Spleen (tissue), 11 donors: ENCODE results near the gene SPA17. TPM values are rescaled to one million over a fixed set of nuclear protein-coding genes. Genes with fewer than 3 reads are reported as not detected.

Source experiments
- DNase-seq: peaks from one replicate; pipeline ENCODE4 v3.0.0-alpha.2; 2020
- H3K27ac ChIP-seq, 8 donors: fragments of 200-600 bp; sonication (generic) in 7 of 8; 1 replicate in 4 of 8; 2 replicates in 4 of 8; pipeline versions ENCODE4 v1.5.0 to v1.8.0; 2016 to 2021; ENCODE audit warnings: inconsistent platforms in 4 of 8, mild to moderate bottlenecking in 4 of 8, moderate library complexity in 1 of 8
- H3K27me3 ChIP-seq, 7 donors: fragments of 200-600 bp; sonication (generic) in 6 of 7; replicated peaks in 1 of 7; 1 replicate in 4 of 7; 2 replicates in 3 of 7; pipeline versions ENCODE4 v1.5.0 to v1.8.0; 2016 to 2021; ENCODE audit warnings: inconsistent platforms in 3 of 7, mild to moderate bottlenecking in 1 of 7
- H3K36me3 ChIP-seq, 6 donors: fragments of 200-600 bp; sonication (generic) in 5 of 6; 1 replicate in 4 of 6; 2 replicates in 2 of 6; pipeline versions ENCODE4 v1.5.0 to v1.8.0; 2016 to 2021; ENCODE audit warnings: inconsistent platforms in 2 of 6
- H3K4me1 ChIP-seq, 6 donors: fragments of 200-600 bp; sonication (generic) in 5 of 6; 1 replicate in 3 of 6; 2 replicates in 3 of 6; pipeline versions ENCODE4 v1.5.0 to v1.8.0; 2016 to 2021; ENCODE audit warnings: inconsistent platforms in 3 of 6
- H3K4me3 ChIP-seq, 8 donors: fragments of 200-600 bp; sonication (generic) in 7 of 8; 1 replicate in 4 of 8; 2 replicates in 4 of 8; pipeline versions ENCODE4 v1.5.0 to v1.8.0; 2016 to 2021; ENCODE audit warnings: inconsistent platforms in 4 of 8, mild to moderate bottlenecking in 4 of 8, moderate library complexity in 2 of 8
- H3K9me3 ChIP-seq, 8 donors: fragments of 200-600 bp; sonication (generic) in 7 of 8; 1 replicate in 4 of 8; 2 replicates in 4 of 8; pipeline versions ENCODE4 v1.5.0 to v1.8.0; 2016 to 2021; ENCODE audit warnings: inconsistent platforms in 4 of 8
- POLR2A ChIP-seq, 3 donors: fragments of 450-650 bp; IDR thresholded peaks; one replicate each; pipeline ENCODE4 v1.5.1; 2017; ENCODE audit warnings: antibody characterized with exemption in 3 of 3, mild to moderate bottlenecking in 1 of 3
- POLR2AphosphoS5 ChIP-seq, 3 donors: sonication (generic); formaldehyde crosslinking; IDR thresholded peaks; one replicate each; pipeline ENCODE4 v1.5.1; 2017; ENCODE audit warnings: antibody characterized with exemption in 3 of 3
- WGBS, 5 donors: extraction: QIAGEN DNeasy Blood & Tissue Kit in 3 of 5; methylation state at CpG; one replicate each; pipeline versions ENCODE4 v1.1.5 to v1.1.7; 2013 to 2018; 5-methylcytosine and 5-hydroxymethylcytosine counted together
- intact Hi-C: fragments of 100-400 bp; cut with DNase I; formaldehyde crosslinking; loops from one replicate; pipeline ENCODE4 v1.15.0; 2023; ENCODE audit warnings: low total_unique reads
- polyA plus RNA-seq, 3 donors: library from polyadenylated mRNA; stranded (reverse); fragments of 200-250 nt; gene quantifications; one replicate each; pipeline ENCODE4 v1.2.1, GENCODE V29; 2013
- total RNA-seq, 7 donors: library from RNA; depleted of rRNA in 3 of 7; stranded (reverse); fragments of >200 nt in 3 of 7; fragmentation: NEBNext Ultra II Directional in 4 of 7; extraction: Animal tissue kit (Norgen Biotek cat#: 25700) in 4 of 7; gene quantifications; one replicate each; pipeline versions ENCODE4 v1.1.0 to v1.2.1, GENCODE V29; 2016 to 2021
- TF ChIP-seq, protein P1 (sequence below), 11 experiments: fragments of 200-600 bp in 7 of 11; fragments of 450-650 bp in 4 of 11; sonication (generic) in 4 of 11; IDR thresholded peaks in 8 of 11; conservative IDR thresholded peaks in 3 of 11; 1 replicate in 7 of 11; 2 replicates in 4 of 11; pipeline versions ENCODE4 v1.4.0 to v1.8.0; 2016 to 2021; ENCODE audit warnings: antibody characterized with exemption in 11 of 11, inconsistent platforms in 4 of 11, mild to moderate bottlenecking in 1 of 11
- donor health status: healthy with polysubstance abuse.
- donor health status: DM: no; HTN: no; CAD: no; lungs with moderate emphysema.
- donor health status: DM: no; HTN: no; CAD: no.
- donor health status: Bipolar disorder and iron deficiency.
- donor health status: healthy.
- donor health status: DM: no; HTN: no; CAD: no.
- donor health status: DM: yes; HTN: yes; CAD: no.

The SPA17 gene
- total and polyA plus RNA-seq, 10 donors, result 0.34 to 4.8 (median 1.9) TPM

DNA sequence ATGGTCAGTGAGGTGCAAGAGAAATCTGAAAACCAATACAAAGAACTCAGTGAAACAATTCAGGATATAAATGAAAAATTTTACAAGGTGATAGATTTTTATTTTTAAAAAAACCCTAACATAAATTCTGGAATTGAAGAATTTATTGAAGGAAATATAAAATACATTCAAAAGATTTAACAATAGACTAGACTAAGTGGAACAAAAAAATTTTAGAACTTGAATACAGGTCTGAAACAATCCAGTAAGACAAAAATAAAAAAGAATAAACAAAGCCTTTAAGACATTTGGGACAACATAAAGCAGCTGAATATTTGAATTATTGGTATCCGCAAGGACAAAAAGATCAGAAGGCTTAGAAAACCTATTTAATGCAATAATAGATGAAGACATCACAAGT, 8.7 kb downstream of the SPA17 start:
- no peaks in the 10 kb centered on the region for H3K4me1 ChIP-seq
- H3K9me3 ChIP-seq, result peaks cover 0 to 58% (median 45%) of the 10 kb centered on the region in 8 donors
- intact Hi-C loops, result no loop called here
- 95 to 100% (median 100%) methylated on average over 1 of the region's 1 CpG for WGBS, 5 donors
- H3K27me3 ChIP-seq, result no peaks in the 10 kb centered on the region
- DNase-seq, result no peak
- no peak overlapping the region for H3K4me3 ChIP-seq
- H3K27ac ChIP-seq, result no peak overlapping the region
- H3K36me3 ChIP-seq, result no peaks in the 10 kb centered on the region
- TF ChIP-seq, protein P1, sequence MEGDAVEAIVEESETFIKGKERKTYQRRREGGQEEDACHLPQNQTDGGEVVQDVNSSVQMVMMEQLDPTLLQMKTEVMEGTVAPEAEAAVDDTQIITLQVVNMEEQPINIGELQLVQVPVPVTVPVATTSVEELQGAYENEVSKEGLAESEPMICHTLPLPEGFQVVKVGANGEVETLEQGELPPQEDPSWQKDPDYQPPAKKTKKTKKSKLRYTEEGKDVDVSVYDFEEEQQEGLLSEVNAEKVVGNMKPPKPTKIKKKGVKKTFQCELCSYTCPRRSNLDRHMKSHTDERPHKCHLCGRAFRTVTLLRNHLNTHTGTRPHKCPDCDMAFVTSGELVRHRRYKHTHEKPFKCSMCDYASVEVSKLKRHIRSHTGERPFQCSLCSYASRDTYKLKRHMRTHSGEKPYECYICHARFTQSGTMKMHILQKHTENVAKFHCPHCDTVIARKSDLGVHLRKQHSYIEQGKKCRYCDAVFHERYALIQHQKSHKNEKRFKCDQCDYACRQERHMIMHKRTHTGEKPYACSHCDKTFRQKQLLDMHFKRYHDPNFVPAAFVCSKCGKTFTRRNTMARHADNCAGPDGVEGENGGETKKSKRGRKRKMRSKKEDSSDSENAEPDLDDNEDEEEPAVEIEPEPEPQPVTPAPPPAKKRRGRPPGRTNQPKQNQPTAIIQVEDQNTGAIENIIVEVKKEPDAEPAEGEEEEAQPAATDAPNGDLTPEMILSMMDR (IDR thresholded peaks at IDR 0.05 in 8 of 11, conservative IDR thresholded peaks at IDR 0.05 in 3 of 11), result no peak
- TF ChIP-seq POLR2AphosphoS5 (IDR thresholded peaks at IDR 0.05) (no peak), POLR2A (IDR thresholded peaks at IDR 0.05) (no peak)

DNA sequence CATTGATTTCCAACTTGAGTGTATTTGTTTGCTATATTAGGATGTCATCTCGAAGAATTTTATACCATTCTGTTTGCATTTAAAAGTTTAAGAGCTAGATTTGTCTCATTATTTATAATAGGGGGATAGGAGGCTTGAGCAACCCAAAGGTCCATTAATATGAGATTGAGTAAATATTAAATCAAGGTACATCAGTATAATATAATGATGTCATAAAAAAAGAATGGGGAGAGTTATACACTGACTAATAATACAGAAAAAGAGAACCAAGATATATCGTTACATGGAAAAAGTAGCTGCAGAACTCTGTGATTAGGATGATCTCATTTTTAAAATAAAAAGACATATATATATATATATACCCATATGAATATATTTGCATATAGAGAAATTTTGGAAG, 19.4 kb downstream of the SPA17 start:
- no peaks in the 10 kb centered on the region for H3K36me3 ChIP-seq
- no peak for DNase-seq
- H3K9me3 ChIP-seq, result no peaks in the 10 kb centered on the region
- TF ChIP-seq POLR2A (IDR thresholded peaks at IDR 0.05) (no peak), POLR2AphosphoS5 (IDR thresholded peaks at IDR 0.05) (no peak)
- TF ChIP-seq, protein P1 (IDR thresholded peaks at IDR 0.05 in 8 of 11, conservative IDR thresholded peaks at IDR 0.05 in 3 of 11), result no peak
- H3K27me3 ChIP-seq, result no peaks in the 10 kb centered on the region
- H3K4me1 ChIP-seq, result no peaks in the 10 kb centered on the region
- intact Hi-C loops, result no loop called here
- H3K27ac ChIP-seq, result no peak overlapping the region
- WGBS, 5 donors, result 93 to 100% (median 95%) methylated on average over 2 of the region's 2 CpGs
- no peak overlapping the region for H3K4me3 ChIP-seq

DNA sequence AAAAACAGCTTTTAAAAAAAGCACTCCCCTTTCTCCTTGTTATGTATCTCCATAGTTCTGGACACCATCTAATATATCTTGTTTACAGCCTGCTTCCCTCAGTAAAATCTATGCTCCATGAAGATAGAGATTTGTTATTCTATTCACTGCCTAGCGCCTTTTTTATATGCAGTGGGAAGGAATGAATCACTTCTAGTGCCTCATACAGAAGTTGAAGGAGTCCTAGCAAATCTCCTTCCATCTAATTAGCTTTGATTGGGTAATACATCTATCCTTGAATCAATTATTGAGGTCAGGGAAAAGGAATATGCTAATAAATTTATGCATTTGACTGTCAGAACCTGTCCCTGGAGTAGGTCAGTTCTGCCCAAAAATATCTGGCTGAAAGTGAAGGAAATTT, 25.8 kb downstream of the SPA17 start:
- no peaks in the 10 kb centered on the region for H3K36me3 ChIP-seq
- H3K4me1 ChIP-seq, result no peaks in the 10 kb centered on the region
- TF ChIP-seq, protein P1 (IDR thresholded peaks at IDR 0.05 in 8 of 11, conservative IDR thresholded peaks at IDR 0.05 in 3 of 11), result no peak
- TF ChIP-seq POLR2A (IDR thresholded peaks at IDR 0.05) (no peak), POLR2AphosphoS5 (IDR thresholded peaks at IDR 0.05) (no peak)
- H3K27ac ChIP-seq, result no peak overlapping the region
- no peak for DNase-seq
- WGBS, 5 donors, result 72 to 97% (median 77%) methylated on average over 1 of the region's 1 CpG
- peaks cover 0 to 3% (median 0%) of the 10 kb centered on the region in 7 donors for H3K27me3 ChIP-seq
- intact Hi-C loops, result no loop called here
- H3K9me3 ChIP-seq, result peaks cover 0 to 8% (median 0%) of the 10 kb centered on the region in 8 donors
- H3K4me3 ChIP-seq, result no peak overlapping the region

DNA sequence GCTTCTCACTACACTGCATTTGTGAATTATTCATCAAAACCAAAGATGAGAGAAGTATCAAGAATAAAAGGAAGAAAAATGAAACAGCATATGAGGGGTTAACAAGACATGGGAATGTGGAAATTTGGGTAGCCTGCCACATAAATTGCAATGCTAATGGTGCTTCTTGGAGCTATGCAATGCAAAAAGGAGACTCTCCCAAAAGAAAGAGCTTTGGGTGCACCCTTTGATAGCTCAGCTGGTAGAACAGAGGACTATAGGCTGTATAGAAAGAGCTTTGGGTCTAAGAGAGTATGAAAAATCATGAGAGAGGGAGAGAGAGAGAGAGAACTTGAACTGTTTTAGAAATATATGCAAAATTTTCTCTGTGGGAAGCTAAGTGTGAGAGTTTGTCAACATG, 26.3 kb downstream of the SPA17 start:
- H3K4me1 ChIP-seq, result no peaks in the 10 kb centered on the region

More for the DNA sequence above, 26.3 kb downstream of the SPA17 start:
- Histone ChIP-seq H3K36me3 (no peaks in the 10 kb centered on the region), H3K27me3 (peaks cover 0 to 4% (median 0%) of the 10 kb centered on the region in 7 donors), H3K4me3 (no peak overlapping the region), H3K9me3 (peaks cover 0 to 8% (median 0%) of the 10 kb centered on the region in 8 donors), H3K27ac (no peak overlapping the region)
- intact Hi-C loops, result no loop called here
- TF ChIP-seq, protein P1 (IDR thresholded peaks at IDR 0.05 in 8 of 11, conservative IDR thresholded peaks at IDR 0.05 in 3 of 11), result no peak
- TF ChIP-seq POLR2A (IDR thresholded peaks at IDR 0.05) (no peak), POLR2AphosphoS5 (IDR thresholded peaks at IDR 0.05) (no peak)
- DNase-seq, result no peak
